Activated CD8-positive, alpha-beta memory T cell treated with anti-CD3 and anti-CD28 coated beads for 4 hours (primary cell): ENCODE measurements around the gene ARHGAP18.
A peak's percentile ranks its signal among the peaks of the same experiment; 100 is the strongest.

Source experiments
- DNase-seq, 2 donors: peaks; one replicate each; pipeline ENCODE4 v3.0.0-alpha.2; 2020; ENCODE audit warnings: low read depth in 2 of 2

Gene ARHGAP18

DNA sequence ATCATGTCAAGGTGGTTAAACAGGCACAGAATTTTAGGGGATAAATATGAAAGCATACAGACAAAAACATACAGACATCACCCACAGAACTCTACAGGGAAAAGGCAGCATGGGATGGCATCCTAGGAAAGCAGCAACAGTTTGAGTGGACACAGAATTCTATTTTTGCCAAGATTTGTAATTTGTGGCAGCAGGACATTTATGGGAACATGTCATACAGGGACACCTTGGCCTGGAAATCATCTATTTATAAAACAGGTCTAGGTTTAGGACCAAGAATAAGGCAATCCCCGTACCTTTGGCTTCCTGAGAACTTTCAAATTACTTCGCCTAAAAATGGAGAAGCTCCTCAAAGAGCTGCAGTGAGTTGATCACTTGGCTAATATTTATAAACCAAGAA lies 17.5 kb downstream of the ARHGAP18 start:
- no peak for DNase-seq

- no peak for DNase-seq
Observed at GRCh38 chr6:129691709-129692108, 18.3 kb downstream of the ARHGAP18 start.

- no peak for DNase-seq
Observed at GRCh38 chr6:129691043-129691640, 18.8 kb downstream of the ARHGAP18 start.

DNA sequence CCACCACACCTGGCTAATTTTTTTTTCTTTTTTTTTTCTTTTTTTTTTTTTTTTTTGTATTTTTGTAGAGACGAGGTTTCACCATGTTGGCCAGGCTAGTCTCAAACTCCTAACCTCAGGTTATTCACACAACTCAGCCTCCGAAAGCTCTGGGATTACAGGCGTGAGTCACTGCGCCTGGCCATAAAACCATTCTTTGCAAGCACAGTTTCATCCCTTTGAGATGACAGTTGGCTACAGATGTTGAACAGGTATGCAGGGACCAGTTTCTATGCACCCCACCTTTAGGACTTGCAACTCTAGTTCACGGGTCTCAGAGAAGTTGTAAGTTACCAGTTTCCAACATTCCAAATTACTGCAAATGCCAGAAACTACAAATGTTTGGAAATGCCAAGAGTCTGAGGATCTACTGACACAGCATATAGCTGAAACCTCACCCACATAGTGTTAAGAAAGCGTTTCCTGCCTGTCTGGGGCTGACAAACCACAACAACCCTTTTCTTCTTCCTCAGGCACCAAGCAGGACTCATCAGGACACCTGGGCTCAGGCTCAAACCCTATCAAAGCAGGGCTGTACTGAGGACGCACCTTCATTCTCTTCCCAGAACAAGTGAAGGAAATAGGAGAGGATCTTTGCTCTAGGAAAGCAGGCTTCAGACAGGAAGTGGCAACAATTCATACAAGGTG lies 22.9 kb downstream of the ARHGAP18 start:
- peak; percentile 14 to 19 for DNase-seq

DNA sequence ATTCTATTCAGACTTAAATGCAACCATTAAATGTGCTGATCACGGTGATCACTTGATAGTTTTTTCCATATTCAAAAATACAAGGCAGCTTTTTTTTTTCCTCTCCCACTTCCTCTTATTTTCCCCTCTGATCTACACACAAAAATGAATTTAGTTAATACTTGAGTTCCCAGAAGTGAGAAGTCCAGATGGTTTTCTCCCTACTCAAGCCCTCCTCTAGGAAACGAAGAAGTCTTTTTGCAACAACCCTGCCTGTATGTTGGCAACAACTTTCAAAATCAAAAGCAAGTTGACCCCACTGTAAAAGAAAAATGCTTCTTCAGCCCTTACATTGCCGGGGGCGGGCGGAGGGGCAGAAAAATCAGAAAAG lies 24.3 kb downstream of the ARHGAP18 start:
- no peak for DNase-seq

GRCh38 chr6:129684903-129685661 lies 24.9 kb downstream of the ARHGAP18 start:
- DNase-seq = no peak

GRCh38 chr6:129684323-129684884 lies 25.6 kb downstream of the ARHGAP18 start:
- DNase-seq = no peak

GRCh38 chr6:129683601-129684322 lies 26.2 kb downstream of the ARHGAP18 start:
- peak; percentile 31 to 61 for DNase-seq

- DNase-seq = no peak
Observed at GRCh38 chr6:129681913-129682205, 28.1 kb downstream of the ARHGAP18 start.

DNA sequence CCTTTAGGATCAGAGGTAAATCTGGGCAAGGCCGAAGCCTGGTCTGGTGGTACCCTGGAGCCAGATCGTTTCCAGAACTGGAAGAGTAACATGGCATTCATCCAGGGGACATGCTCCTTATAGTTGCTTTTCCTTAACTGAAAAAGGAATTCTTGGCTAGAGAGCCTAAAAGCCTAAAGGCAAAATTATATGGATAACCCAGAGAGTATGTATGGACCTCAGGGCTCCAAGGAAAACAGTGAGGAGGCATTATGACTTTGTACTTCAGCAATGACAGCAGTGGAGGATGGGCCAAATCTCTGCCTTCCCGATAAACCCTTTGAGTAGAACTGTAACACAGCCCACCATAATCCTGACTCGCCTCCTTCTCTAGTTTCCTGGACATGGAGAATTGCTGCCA lies 29.3 kb downstream of the ARHGAP18 start:
- DNase-seq = no peak

GRCh38 chr6:129679758-129680157 lies 30.2 kb downstream of the ARHGAP18 start:
- DNase-seq = no peak

- DNase-seq = no peak
Observed at GRCh38 chr6:129679275-129679674, 30.7 kb downstream of the ARHGAP18 start.

GRCh38 chr6:129678463-129678862 lies 31.5 kb downstream of the ARHGAP18 start:
- no peak for DNase-seq

DNA sequence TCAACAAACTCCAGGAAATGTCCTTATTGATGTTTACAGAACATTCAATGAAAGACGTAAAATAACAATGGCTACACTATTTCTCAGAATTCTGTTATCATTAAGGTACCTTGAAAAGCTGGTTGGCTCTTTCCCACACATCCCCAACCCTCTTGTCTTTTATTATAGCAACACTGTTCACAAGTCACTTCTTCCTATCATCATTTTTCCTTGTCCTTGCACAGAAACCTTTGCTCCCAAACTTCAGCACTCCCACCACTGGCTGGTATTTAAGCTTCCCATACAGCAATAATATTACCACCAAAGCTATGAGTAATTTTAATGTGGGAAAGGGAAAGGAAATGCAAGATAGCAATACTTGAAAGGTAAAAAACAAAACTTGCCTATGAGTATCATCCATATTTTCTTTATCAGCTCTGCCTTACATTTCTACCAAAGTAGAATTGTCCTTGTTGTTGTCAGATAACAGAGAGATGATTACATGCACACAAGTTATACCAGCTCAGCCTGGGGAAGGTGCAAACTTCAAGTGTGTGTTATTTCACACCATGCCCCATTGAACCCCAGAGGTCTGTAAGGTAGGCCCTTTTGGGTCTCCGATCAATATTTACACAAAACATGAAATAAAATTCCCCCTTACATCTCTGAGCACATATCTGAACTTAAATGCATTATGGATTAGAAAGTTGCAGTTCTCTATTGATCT lies 32.2 kb downstream of the ARHGAP18 start:
- no peak for DNase-seq

- DNase-seq = no peak
Observed at GRCh38 chr6:129675669-129676472, 34.1 kb downstream of the ARHGAP18 start.

- no peak for DNase-seq
Observed at GRCh38 chr6:129673748-129674147, 36.2 kb downstream of the ARHGAP18 start.

- DNase-seq = no peak
Observed at GRCh38 chr6:129672881-129673631, 36.9 kb downstream of the ARHGAP18 start.

- DNase-seq = no peak
Observed at GRCh38 chr6:129672341-129672682, 37.7 kb downstream of the ARHGAP18 start.

- peak; percentile 41 to 63 for DNase-seq
Observed at GRCh38 chr6:129671442-129672340, 38.3 kb downstream of the ARHGAP18 start.
